Measurements from ENCODE around the gene IMP4.

DNA sequence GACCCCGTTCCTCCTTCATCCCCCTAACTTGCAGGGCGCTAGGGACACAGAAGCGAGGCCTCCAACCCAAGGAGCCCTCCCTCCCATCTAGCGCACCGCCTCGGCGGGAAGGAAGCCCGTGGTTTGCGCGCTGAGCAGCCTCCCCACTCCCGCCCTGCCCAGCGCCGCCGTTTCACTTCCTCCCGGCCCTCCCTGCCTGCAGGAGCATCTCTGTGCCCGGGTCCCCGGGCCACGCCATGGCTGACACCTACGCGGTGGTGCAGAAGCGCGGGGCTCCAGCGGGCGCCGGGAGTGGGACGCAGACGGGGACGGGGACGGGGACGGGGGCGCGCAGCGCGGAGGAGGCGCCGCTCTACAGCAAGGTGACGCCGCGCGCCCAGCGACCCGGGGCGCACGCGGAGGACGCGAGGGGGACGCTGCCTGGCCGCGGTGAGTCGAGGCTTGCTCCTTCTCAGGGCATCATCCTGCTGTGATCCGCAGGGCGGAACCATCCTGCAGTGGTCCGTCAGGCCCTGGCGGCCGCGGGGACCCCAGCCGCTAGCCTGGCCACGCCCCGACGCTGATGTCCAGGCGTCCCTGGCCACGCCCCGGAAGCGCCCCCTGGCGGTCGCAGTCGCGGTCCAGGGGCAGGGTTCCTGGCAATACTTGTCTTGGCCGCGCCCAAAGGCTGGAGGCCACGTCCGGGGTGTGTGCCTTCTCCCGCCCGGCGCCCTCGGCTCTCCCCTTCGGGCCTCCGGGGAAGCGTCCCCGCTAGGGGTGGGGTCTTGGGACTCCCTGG, 29.5 kb downstream of the IMP4 start:
- TF ChIP-seq, protein P1, sequence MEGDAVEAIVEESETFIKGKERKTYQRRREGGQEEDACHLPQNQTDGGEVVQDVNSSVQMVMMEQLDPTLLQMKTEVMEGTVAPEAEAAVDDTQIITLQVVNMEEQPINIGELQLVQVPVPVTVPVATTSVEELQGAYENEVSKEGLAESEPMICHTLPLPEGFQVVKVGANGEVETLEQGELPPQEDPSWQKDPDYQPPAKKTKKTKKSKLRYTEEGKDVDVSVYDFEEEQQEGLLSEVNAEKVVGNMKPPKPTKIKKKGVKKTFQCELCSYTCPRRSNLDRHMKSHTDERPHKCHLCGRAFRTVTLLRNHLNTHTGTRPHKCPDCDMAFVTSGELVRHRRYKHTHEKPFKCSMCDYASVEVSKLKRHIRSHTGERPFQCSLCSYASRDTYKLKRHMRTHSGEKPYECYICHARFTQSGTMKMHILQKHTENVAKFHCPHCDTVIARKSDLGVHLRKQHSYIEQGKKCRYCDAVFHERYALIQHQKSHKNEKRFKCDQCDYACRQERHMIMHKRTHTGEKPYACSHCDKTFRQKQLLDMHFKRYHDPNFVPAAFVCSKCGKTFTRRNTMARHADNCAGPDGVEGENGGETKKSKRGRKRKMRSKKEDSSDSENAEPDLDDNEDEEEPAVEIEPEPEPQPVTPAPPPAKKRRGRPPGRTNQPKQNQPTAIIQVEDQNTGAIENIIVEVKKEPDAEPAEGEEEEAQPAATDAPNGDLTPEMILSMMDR (IDR thresholded peaks at IDR 0.05 in 2 of 3, conservative IDR thresholded peaks at IDR 0.05 in 1 of 3; ENCODE audit: control insufficient read depth in 2 of 3, extremely low read depth in 1 of 3, insufficient read depth in 1 of 3, low read depth in 3 of 3, low read length in 3 of 3): peak; percentile 77 to 87 (median 78)
- TF ChIP-seq KLF5 (IDR thresholded peaks at IDR 0.05; ENCODE audit: partially characterized antibody) (no peak), BACH1 (IDR thresholded peaks at IDR 0.05; ENCODE audit: borderline replicate concordance) (peak; percentile 39), EZH2 (IDR thresholded peaks at IDR 0.05; ENCODE audit: borderline replicate concordance, control insufficient read depth, low read depth, low read length) (no peak), POLR2A (IDR thresholded peaks at IDR 0.05; ENCODE audit: low read depth, low read length) (peak; percentile 91), POLR2AphosphoS5 (IDR thresholded peaks at IDR 0.05; ENCODE audit: low read length) (peak; percentile 79), EP300 (IDR thresholded peaks at IDR 0.05; ENCODE audit: borderline replicate concordance in 1 of 2, control insufficient read depth in 1 of 2, low read depth in 2 of 2, low read length in 2 of 2) (peak in 1 of 2 experiments; percentile 31; a peak in 1 of 4 replicates), NRF1 (conservative IDR thresholded peaks at IDR 0.05; ENCODE audit: low read depth, low read length) (no peak), CEBPB (IDR thresholded peaks at IDR 0.05; ENCODE audit: borderline replicate concordance in 1 of 2, low read depth in 2 of 2, low read length in 2 of 2) (no peak), RFX5 (IDR thresholded peaks at IDR 0.05; ENCODE audit: low read depth, low read length) (no peak), GABPA (IDR thresholded peaks at IDR 0.05; ENCODE audit: low read depth) (no peak)
- TF ChIP-seq, protein P2, sequence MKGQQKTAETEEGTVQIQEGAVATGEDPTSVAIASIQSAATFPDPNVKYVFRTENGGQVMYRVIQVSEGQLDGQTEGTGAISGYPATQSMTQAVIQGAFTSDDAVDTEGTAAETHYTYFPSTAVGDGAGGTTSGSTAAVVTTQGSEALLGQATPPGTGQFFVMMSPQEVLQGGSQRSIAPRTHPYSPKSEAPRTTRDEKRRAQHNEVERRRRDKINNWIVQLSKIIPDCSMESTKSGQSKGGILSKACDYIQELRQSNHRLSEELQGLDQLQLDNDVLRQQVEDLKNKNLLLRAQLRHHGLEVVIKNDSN (IDR thresholded peaks at IDR 0.05; ENCODE audit: borderline replicate concordance, extremely low read length, insufficient read depth, low read depth, low read length): no peak
- TF ChIP-seq, protein P3, sequence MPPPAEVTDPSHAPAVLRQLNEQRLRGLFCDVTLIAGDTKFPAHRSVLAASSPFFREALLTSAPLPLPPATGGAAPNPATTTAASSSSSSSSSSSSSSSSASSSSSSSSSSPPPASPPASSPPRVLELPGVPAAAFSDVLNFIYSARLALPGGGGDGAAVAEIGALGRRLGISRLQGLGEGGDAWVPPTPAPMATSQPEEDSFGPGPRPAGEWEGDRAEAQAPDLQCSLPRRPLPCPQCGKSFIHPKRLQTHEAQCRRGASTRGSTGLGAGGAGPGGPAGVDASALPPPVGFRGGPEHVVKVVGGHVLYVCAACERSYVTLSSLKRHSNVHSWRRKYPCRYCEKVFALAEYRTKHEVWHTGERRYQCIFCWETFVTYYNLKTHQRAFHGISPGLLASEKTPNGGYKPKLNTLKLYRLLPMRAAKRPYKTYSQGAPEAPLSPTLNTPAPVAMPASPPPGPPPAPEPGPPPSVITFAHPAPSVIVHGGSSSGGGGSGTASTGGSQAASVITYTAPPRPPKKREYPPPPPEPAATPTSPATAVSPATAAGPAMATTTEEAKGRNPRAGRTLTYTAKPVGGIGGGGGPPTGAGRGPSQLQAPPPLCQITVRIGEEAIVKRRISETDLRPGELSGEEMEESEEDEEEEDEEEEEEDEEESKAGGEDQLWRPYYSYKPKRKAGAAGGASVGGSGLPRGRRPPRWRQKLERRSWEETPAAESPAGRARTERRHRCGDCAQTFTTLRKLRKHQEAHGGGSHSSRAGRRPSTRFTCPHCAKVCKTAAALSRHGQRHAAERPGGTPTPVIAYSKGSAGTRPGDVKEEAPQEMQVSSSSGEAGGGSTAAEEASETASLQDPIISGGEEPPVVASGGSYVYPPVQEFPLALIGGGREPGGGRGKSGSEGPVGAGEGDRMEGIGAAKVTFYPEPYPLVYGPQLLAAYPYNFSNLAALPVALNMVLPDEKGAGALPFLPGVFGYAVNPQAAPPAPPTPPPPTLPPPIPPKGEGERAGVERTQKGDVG (CRISPR knock-in tag; IDR thresholded peaks at IDR 0.05): no peak
- TF ChIP-seq, protein P4, sequence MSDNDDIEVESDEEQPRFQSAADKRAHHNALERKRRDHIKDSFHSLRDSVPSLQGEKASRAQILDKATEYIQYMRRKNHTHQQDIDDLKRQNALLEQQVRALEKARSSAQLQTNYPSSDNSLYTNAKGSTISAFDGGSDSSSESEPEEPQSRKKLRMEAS (IDR thresholded peaks at IDR 0.05; ENCODE audit: low read depth, low read length): peak; percentile 55; the same call in 1 of the 2 replicates

All from GM12878 (cell line).